ENCODE measurements around the gene CLDN3.
"Not testable (repeated sequence)": the region's sequence is repeated elsewhere in the genome, so short reads cannot be mapped to it uniquely, and the experiment has no call there.

Gene CLDN3

DNA sequence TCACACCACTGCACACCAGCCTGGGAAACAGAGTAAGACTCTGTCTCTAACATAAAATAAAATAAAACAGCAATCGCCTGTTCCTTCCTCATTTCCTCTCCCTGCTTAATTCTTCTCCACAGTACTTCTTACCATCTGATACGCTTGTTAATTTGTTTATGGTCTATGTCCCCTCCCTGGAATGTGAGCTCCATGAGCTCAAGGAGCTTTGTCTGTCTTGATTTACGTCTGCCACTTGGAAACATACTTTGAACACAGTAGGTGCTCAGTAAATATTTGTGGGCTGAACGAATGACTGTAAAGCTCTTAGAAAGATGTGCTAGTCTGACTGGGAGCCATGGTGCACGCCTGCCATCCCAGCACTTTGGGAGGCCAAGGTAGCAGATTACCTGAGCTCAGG is 41.5 kb downstream of the CLDN3 start:
- DNase-seq (ENCODE audit: low spot score), result no peak
- TF ChIP-seq, protein P1, sequence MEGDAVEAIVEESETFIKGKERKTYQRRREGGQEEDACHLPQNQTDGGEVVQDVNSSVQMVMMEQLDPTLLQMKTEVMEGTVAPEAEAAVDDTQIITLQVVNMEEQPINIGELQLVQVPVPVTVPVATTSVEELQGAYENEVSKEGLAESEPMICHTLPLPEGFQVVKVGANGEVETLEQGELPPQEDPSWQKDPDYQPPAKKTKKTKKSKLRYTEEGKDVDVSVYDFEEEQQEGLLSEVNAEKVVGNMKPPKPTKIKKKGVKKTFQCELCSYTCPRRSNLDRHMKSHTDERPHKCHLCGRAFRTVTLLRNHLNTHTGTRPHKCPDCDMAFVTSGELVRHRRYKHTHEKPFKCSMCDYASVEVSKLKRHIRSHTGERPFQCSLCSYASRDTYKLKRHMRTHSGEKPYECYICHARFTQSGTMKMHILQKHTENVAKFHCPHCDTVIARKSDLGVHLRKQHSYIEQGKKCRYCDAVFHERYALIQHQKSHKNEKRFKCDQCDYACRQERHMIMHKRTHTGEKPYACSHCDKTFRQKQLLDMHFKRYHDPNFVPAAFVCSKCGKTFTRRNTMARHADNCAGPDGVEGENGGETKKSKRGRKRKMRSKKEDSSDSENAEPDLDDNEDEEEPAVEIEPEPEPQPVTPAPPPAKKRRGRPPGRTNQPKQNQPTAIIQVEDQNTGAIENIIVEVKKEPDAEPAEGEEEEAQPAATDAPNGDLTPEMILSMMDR (IDR thresholded peaks at IDR 0.05; ENCODE audit: extremely low read depth, insufficient read depth, missing control alignments), result no peak
- in situ Hi-C loops (cut with MboI; ENCODE audit: low pct_unique_long_range_greater_than_20kb, low sequenced_read_pairs, unreplicated experiment), result no loop called here

DNA sequence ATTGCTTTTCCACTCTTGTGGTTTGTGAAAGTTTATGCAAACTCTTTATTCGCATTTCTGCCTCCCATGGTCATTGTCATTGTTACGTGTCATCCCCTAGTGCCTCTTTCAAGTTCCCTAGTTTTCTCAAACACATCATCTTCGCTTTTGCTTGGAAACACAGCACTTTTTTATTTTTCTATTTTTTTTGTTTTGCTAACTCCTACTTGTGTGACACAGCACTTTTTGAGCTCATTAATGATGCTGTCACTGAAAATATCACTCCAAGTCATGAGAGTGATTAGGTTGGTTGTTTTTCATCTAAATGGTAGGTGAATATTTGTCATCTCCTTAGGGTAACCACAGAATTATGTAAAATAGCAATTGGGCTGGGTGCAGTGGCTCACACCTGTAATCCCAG is 42.1 kb downstream of the CLDN3 start:
- in situ Hi-C loops (cut with MboI; ENCODE audit: low pct_unique_long_range_greater_than_20kb, low sequenced_read_pairs, unreplicated experiment), result no loop called here

DNA sequence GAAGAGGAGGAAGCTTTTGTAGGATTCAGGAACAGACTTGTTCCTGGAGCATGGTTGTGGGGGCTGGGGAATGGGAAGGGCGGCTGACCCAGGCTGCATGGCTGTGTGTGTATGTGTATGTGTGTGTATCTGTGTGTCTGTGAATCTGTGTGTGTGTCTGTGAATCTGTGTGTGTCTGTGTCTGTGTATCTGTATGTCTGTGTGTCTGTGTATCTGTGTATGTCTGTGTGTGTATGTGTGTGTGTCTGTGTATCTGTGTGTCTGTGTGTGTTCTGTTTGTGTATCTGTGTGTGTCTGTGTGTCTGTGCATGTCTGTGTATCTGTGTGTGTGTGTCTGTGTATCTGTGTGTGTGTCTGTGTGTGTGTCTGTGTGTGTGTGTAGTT is 44.0 kb downstream of the CLDN3 start:
- in situ Hi-C loops (cut with MboI; ENCODE audit: low pct_unique_long_range_greater_than_20kb, low sequenced_read_pairs, unreplicated experiment), result no loop called here
- TF ChIP-seq, protein P1 (IDR thresholded peaks at IDR 0.05; ENCODE audit: extremely low read depth, insufficient read depth, missing control alignments), result peak; percentile 15
- DNase-seq (ENCODE audit: low spot score), result no peak

More for the DNA sequence above, 42.1 kb downstream of the CLDN3 start:
- DNase-seq (ENCODE audit: low spot score), result no peak
- TF ChIP-seq, protein P1 (IDR thresholded peaks at IDR 0.05; ENCODE audit: extremely low read depth, insufficient read depth, missing control alignments), result no peak

DNA sequence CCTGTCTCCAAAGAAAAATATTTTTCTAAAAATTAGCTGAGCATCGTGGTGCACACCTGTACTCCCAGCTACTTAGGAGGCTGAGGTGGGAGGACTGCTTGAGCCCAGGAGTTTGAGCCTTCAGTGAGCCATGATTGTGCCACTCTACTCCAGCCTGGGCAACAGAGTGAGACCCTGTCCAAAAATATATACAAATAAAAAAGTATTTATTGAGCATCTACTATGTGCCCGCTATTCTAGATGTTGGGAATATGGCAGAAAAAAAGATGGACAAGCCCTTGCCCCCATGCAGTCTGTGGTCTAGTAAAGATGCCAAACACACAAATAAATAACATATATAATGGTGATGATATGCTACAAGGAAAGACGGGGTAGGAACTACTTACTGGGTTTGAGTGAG is 46.3 kb downstream of the CLDN3 start:
- TF ChIP-seq, protein P1 (IDR thresholded peaks at IDR 0.05; ENCODE audit: extremely low read depth, insufficient read depth, missing control alignments), result no peak
- in situ Hi-C loops (cut with MboI; ENCODE audit: low pct_unique_long_range_greater_than_20kb, low sequenced_read_pairs, unreplicated experiment), result no loop called here
- DNase-seq (ENCODE audit: low spot score), result no peak

GRCh38 chr7:73722785-73723184 is 47.3 kb downstream of the CLDN3 start:
- DNase-seq (ENCODE audit: low spot score), result no peak
- TF ChIP-seq, protein P1 (IDR thresholded peaks at IDR 0.05; ENCODE audit: extremely low read depth, insufficient read depth, missing control alignments), result no peak
- in situ Hi-C loops (cut with MboI; ENCODE audit: low pct_unique_long_range_greater_than_20kb, low sequenced_read_pairs, unreplicated experiment), result no loop called here

DNA sequence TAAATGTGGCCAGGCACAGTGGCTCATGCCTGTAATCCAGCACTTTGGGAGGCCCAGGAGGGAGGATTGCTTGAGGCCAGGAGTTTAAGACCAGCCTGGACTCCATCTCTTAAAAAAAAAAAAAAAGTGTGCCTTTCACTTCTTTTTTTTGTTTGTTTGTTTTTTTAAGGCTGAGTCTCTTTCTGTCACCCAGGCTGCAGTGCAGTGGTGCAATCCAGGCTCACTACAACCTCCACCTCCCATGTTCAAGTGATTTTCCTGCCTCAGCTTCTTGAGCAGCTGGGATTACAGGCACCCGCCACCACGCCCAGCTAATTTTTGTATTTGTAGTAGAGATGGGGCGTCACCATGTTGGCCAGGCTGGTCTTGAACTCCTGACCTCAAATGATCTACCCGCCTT is 47.9 kb downstream of the CLDN3 start:
- in situ Hi-C loops (cut with MboI; ENCODE audit: low pct_unique_long_range_greater_than_20kb, low sequenced_read_pairs, unreplicated experiment); DNase-seq (ENCODE audit: low spot score): not testable (repeated sequence)

DNA sequence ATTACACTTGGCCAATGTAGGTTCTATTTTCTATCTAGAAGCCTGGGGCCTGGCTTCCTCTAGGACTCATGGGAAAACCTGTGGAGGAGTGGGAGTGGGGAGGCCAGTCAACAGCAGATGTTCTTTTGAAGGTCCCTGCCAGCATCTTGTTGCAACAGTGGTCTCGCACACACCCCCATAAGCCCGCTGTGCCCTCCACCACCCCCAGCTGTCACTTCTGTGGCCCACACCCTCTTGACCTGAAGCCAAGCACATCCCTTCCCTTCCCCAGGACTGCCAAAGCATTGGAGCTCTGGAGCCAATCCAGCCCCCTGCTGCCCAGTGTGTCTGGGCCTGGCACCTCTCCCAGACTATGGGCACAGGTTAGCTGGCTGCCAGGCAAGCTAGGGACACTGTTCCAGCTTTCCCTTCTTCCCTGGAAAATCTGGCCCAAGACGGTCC is 48.7 kb downstream of the CLDN3 start:
- no peak for DNase-seq (ENCODE audit: low spot score)
- TF ChIP-seq, protein P1 (IDR thresholded peaks at IDR 0.05; ENCODE audit: extremely low read depth, insufficient read depth, missing control alignments), result no peak
- in situ Hi-C loops (cut with MboI; ENCODE audit: low pct_unique_long_range_greater_than_20kb, low sequenced_read_pairs, unreplicated experiment), result no loop called here

DNA sequence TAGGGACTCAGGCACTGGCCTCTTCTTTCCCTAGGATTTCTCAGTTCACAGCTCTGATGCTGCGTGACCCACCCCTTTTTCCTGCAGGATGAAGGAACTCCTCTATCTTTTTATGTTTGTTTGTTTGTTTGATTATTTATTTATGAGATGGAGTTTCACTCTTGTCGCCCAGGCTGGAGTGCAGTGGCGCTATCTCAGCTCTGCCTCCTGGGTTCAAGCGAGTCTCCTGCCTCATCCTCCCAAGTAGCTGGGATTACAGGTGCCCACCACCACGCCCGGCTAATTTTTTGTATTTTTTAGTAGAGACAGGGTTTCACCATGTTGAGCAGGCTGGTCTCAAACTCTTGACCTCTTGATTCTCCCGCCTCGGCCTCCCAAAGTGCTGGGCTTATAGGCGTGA is 49.6 kb downstream of the CLDN3 start:
- in situ Hi-C loops (cut with MboI; ENCODE audit: low pct_unique_long_range_greater_than_20kb, low sequenced_read_pairs, unreplicated experiment); DNase-seq (ENCODE audit: low spot score): not testable (repeated sequence)

Measured in GM13977 (cell line).